HG03064 (cell line): ENCODE results near the gene CCDC15.
"Not testable (repeated sequence)": the region's sequence is repeated elsewhere in the genome, so short reads cannot be mapped to it uniquely, and the experiment has no call there.

ENCODE experiments used
- ATAC-seq: cut with Tn5 transposase; IDR thresholded peaks from one replicate; pipeline ENCODE4 v1.9.1; 2021; ENCODE audit warnings: low read depth; ENCODE audit not compliant: unreplicated experiment

The CCDC15 gene

GRCh38 chr11:125079878-125080530 lies 126.0 kb downstream of the CCDC15 start:
- ATAC-seq, result no peak

- ATAC-seq, result no peak
Measured at GRCh38 chr11:125080531-125080911, 126.5 kb downstream of the CCDC15 start.

- no peak for ATAC-seq
Measured at GRCh38 chr11:125081098-125081798, 127.2 kb downstream of the CCDC15 start.

GRCh38 chr11:125082040-125082439 lies 128.0 kb downstream of the CCDC15 start:
- ATAC-seq, result no peak

GRCh38 chr11:125082611-125083311 lies 128.8 kb downstream of the CCDC15 start:
- ATAC-seq, result no peak

- ATAC-seq, result no peak
Measured at GRCh38 chr11:125083312-125084056, 129.5 kb downstream of the CCDC15 start.

- ATAC-seq, result no peak
Measured at GRCh38 chr11:125084057-125084416, 130.0 kb downstream of the CCDC15 start.

GRCh38 chr11:125084761-125085231 lies 130.8 kb downstream of the CCDC15 start:
- ATAC-seq, result no peak

GRCh38 chr11:125085301-125086081 lies 131.5 kb downstream of the CCDC15 start:
- no peak for ATAC-seq

- ATAC-seq, result no peak
Measured at GRCh38 chr11:125086633-125087296, 132.8 kb downstream of the CCDC15 start.

- ATAC-seq, result no peak
Measured at GRCh38 chr11:125088123-125088522, 134.1 kb downstream of the CCDC15 start.

- no peak for ATAC-seq
Measured at GRCh38 chr11:125088576-125089455, 134.8 kb downstream of the CCDC15 start.

GRCh38 chr11:125089481-125089880 lies 135.5 kb downstream of the CCDC15 start:
- not testable (repeated sequence) for ATAC-seq

GRCh38 chr11:125090151-125090550 lies 136.1 kb downstream of the CCDC15 start:
- ATAC-seq, result not testable (repeated sequence)

GRCh38 chr11:125090816-125091215 lies 136.8 kb downstream of the CCDC15 start:
- no peak for ATAC-seq
